Tibial nerve (tissue), 4 donors: ENCODE data around the gene LMLN. TPM values are rescaled to one million over a fixed set of nuclear protein-coding genes. Genes with fewer than 3 reads are reported as not detected.

Experiments
- DNase-seq, 2 donors: peaks; one replicate each; pipeline ENCODE4 v3.0.0-alpha.2; 2019; ENCODE audit warnings: low spot score in 2 of 2
- H3K27ac ChIP-seq, 4 donors: fragments of 200-600 bp; sonication (generic) in 3 of 4; one replicate each; pipeline ENCODE4 v1.5.1; 2017 to 2019; ENCODE audit warnings: mild to moderate bottlenecking in 1 of 4
- H3K27me3 ChIP-seq, 2 donors: fragments of 200-600 bp; sonication (generic) in 1 of 2; one replicate each; pipeline versions ENCODE4 v1.5.1 to v1.6.0; 2017 to 2019
- H3K36me3 ChIP-seq, 3 donors: fragments of 200-600 bp; sonication (generic); one replicate each; pipeline ENCODE4 v1.5.1; 2018 to 2019
- H3K4me1 ChIP-seq, 4 donors: fragments of 200-600 bp; sonication (generic) in 3 of 4; one replicate each; pipeline ENCODE4 v1.5.1; 2017 to 2019
- H3K4me3 ChIP-seq, 4 donors: fragments of 200-600 bp; sonication (generic) in 3 of 4; one replicate each; pipeline ENCODE4 v1.5.1; 2017 to 2019; ENCODE audit warnings: mild to moderate bottlenecking in 1 of 4, moderate library complexity in 1 of 4
- H3K9me3 ChIP-seq, 4 donors: fragments of 200-600 bp; sonication (generic) in 3 of 4; one replicate each; pipeline ENCODE4 v1.5.1; 2017 to 2019
- CTCF ChIP-seq, 5 experiments: fragments of 200-600 bp in 3 of 5; fragments of 450-650 bp in 2 of 5; sonication (generic) in 3 of 5; IDR thresholded peaks; one replicate each; pipeline ENCODE4 v1.5.1; 2016 to 2019; ENCODE audit warnings: antibody characterized with exemption in 5 of 5, mild to moderate bottlenecking in 3 of 5, moderate library complexity in 2 of 5
- EP300 ChIP-seq, 2 donors: sonication (generic); formaldehyde crosslinking; IDR thresholded peaks; one replicate each; pipeline ENCODE4 v1.6.1; 2017; ENCODE audit warnings: antibody characterized with exemption in 2 of 2, mild to moderate bottlenecking in 1 of 2
- POLR2A ChIP-seq, 2 donors: fragments of 450-650 bp; IDR thresholded peaks; one replicate each; pipeline ENCODE4 v1.6.1; 2017; ENCODE audit warnings: antibody characterized with exemption in 2 of 2, mild to moderate bottlenecking in 2 of 2, moderate library complexity in 2 of 2
- WGBS, 2 donors: methylation state at CpG; one replicate each; pipeline ENCODE4 v1.1.5; 2018; 5-methylcytosine and 5-hydroxymethylcytosine counted together
- total RNA-seq, 4 donors: library from RNA; depleted of rRNA; stranded (reverse); fragments of >200 nt; gene quantifications; one replicate each; pipeline ENCODE4 v1.1.0, GENCODE V29; 2016

LMLN gene
- total RNA-seq, 4 donors from 2014 or later, result 5.7 to 9.0 (median 7.1) TPM

GRCh38 chr3:197975311-197975710 is 15.3 kb downstream of the LMLN start:
- no peak for DNase-seq
- WGBS, 2 donors, result 97 to 98% methylated on average over 8 of the region's 8 CpGs
- TF ChIP-seq POLR2A (IDR thresholded peaks at IDR 0.05), result no peak
- no peak for TF ChIP-seq EP300 (IDR thresholded peaks at IDR 0.05)
- no peak for TF ChIP-seq CTCF (IDR thresholded peaks at IDR 0.05)
- H3K9me3 ChIP-seq, result no peaks in the 10 kb centered on the region
- H3K4me3 ChIP-seq, result no peak overlapping the region
- no peaks in the 10 kb centered on the region for H3K27me3 ChIP-seq
- H3K27ac ChIP-seq, result no peak overlapping the region
- H3K4me1 ChIP-seq, result no peaks in the 10 kb centered on the region
- H3K36me3 ChIP-seq, result peaks cover 0 to 37% (median 2%) of the 10 kb centered on the region in 3 donors

GRCh38 chr3:197983076-197983475 is 23.1 kb downstream of the LMLN start:
- TF ChIP-seq POLR2A (IDR thresholded peaks at IDR 0.05) (no peak), CTCF (IDR thresholded peaks at IDR 0.05) (no peak)

GRCh38 chr3:197989651-197990050 is 29.6 kb downstream of the LMLN start:
- H3K4me3 ChIP-seq, result no peak overlapping the region
- TF ChIP-seq EP300 (IDR thresholded peaks at IDR 0.05) (no peak), CTCF (IDR thresholded peaks at IDR 0.05) (no peak), POLR2A (IDR thresholded peaks at IDR 0.05) (no peak)
- peaks cover 0 to 52% (median 0%) of the 10 kb centered on the region in 3 donors for H3K36me3 ChIP-seq
- 72 to 74% methylated on average over 4 of the region's 4 CpGs for WGBS, 2 donors
- H3K9me3 ChIP-seq, result no peaks in the 10 kb centered on the region
- no peaks in the 10 kb centered on the region for H3K27me3 ChIP-seq
- H3K4me1 ChIP-seq, result no peaks in the 10 kb centered on the region
- peak in 1 of 2 donors; percentile 22 for DNase-seq
- no peak overlapping the region for H3K27ac ChIP-seq

More at GRCh38 chr3:197983076-197983475, 23.1 kb downstream of the LMLN start:
- Histone ChIP-seq H3K4me1 (no peaks in the 10 kb centered on the region), H3K9me3 (no peaks in the 10 kb centered on the region), H3K36me3 (peaks cover 0 to 43% (median 0%) of the 10 kb centered on the region in 3 donors), H3K27ac (no peak overlapping the region), H3K27me3 (no peaks in the 10 kb centered on the region), H3K4me3 (no peak overlapping the region)
- DNase-seq, result no peak
- 97 to 98% methylated on average over 1 of the region's 1 CpG for WGBS, 2 donors

- no peak for TF ChIP-seq EP300 (IDR thresholded peaks at IDR 0.05)
- DNase-seq, result no peak
- Histone ChIP-seq H3K27ac (no peak overlapping the region), H3K27me3 (no peaks in the 10 kb centered on the region), H3K9me3 (no peaks in the 10 kb centered on the region), H3K36me3 (peaks cover 0 to 47% (median 0%) of the 10 kb centered on the region in 3 donors), H3K4me3 (no peak overlapping the region), H3K4me1 (no peaks in the 10 kb centered on the region)
- WGBS, 2 donors, result 100% methylated on average over 1 of the region's 1 CpG
These were observed 34.7 kb downstream of the LMLN start for GRCh38 chr3:197994736-197995135.

GRCh38 chr3:197996855-197997254 is 36.8 kb downstream of the LMLN start:
- TF ChIP-seq CTCF (IDR thresholded peaks at IDR 0.05) (no peak), EP300 (IDR thresholded peaks at IDR 0.05) (no peak), POLR2A (IDR thresholded peaks at IDR 0.05) (no peak)
- no peak for DNase-seq
- H3K27ac ChIP-seq, result no peak overlapping the region
- H3K4me3 ChIP-seq, result no peak overlapping the region
- peaks cover 0 to 53% (median 0%) of the 10 kb centered on the region in 3 donors for H3K36me3 ChIP-seq
- no peaks in the 10 kb centered on the region for H3K9me3 ChIP-seq
- H3K4me1 ChIP-seq, result no peaks in the 10 kb centered on the region
- 94 to 95% methylated on average over 5 of the region's 5 CpGs for WGBS, 2 donors
- H3K27me3 ChIP-seq, result no peaks in the 10 kb centered on the region

- Histone ChIP-seq H3K36me3 (peaks cover 0 to 49% (median 0%) of the 10 kb centered on the region in 3 donors), H3K27me3 (no peaks in the 10 kb centered on the region)
These were observed 37.9 kb downstream of the LMLN start for GRCh38 chr3:197997936-197998335.

More at GRCh38 chr3:197997936-197998335, 37.9 kb downstream of the LMLN start:
- Histone ChIP-seq H3K4me1 (no peaks in the 10 kb centered on the region), H3K4me3 (no peak overlapping the region), H3K9me3 (no peaks in the 10 kb centered on the region), H3K27ac (no peak overlapping the region)
- TF ChIP-seq CTCF (IDR thresholded peaks at IDR 0.05), result no peak
- no peak for TF ChIP-seq EP300 (IDR thresholded peaks at IDR 0.05)
- no peak for TF ChIP-seq POLR2A (IDR thresholded peaks at IDR 0.05)
- WGBS, 2 donors, result 96% methylated on average over 3 of the region's 3 CpGs
- DNase-seq, result no peak
